ENCODE data around the gene RAF1.
"Not testable (repeated sequence)": the region's sequence is repeated elsewhere in the genome, so short reads cannot be mapped to it uniquely, and the experiment has no call there.

The RAF1 gene

GRCh38 chr3:12675115-12675810 lies 11.3 kb upstream of the RAF1 start:
- DNase-seq: no peak

- DNase-seq: not testable (repeated sequence)
These were observed 10.2 kb upstream of the RAF1 start for GRCh38 chr3:12673956-12674736.

- no peak for DNase-seq
These were observed 7.2 kb upstream of the RAF1 start for GRCh38 chr3:12671120-12671450.

- DNase-seq: no peak
These were observed 6.6 kb upstream of the RAF1 start for GRCh38 chr3:12670365-12671119.

- DNase-seq: no peak
These were observed 449 bp downstream of the RAF1 start for GRCh38 chr3:12663401-12663935.

- peak; percentile 44 for DNase-seq
These were observed 1.1 kb downstream of the RAF1 start for GRCh38 chr3:12662593-12663400.

- no peak for DNase-seq
These were observed 1.9 kb downstream of the RAF1 start for GRCh38 chr3:12661926-12662592.

- not testable (repeated sequence) for DNase-seq
These were observed 2.5 kb downstream of the RAF1 start for GRCh38 chr3:12661375-12661774.

GRCh38 chr3:12660196-12660595 lies 3.7 kb downstream of the RAF1 start:
- no peak for DNase-seq

GRCh38 chr3:12659316-12660015 lies 4.5 kb downstream of the RAF1 start:
- no peak for DNase-seq

- DNase-seq: no peak
These were observed 5.3 kb downstream of the RAF1 start for GRCh38 chr3:12658593-12659058.

GRCh38 chr3:12656850-12657249 lies 7.1 kb downstream of the RAF1 start:
- DNase-seq: no peak

- DNase-seq: no peak
These were observed 7.7 kb downstream of the RAF1 start for GRCh38 chr3:12656193-12656592.

- DNase-seq: no peak
These were observed 8.2 kb downstream of the RAF1 start for GRCh38 chr3:12655701-12656100.

- DNase-seq: no peak
These were observed 10.2 kb downstream of the RAF1 start for GRCh38 chr3:12653747-12654146.

- DNase-seq: no peak
These were observed 15.4 kb downstream of the RAF1 start for GRCh38 chr3:12648384-12648959.

GRCh38 chr3:12644331-12644937 lies 19.5 kb downstream of the RAF1 start:
- DNase-seq: no peak

- no peak for DNase-seq
These were observed 20.2 kb downstream of the RAF1 start for GRCh38 chr3:12643724-12644123.

- no peak for DNase-seq
These were observed 20.9 kb downstream of the RAF1 start for GRCh38 chr3:12643010-12643380.

GRCh38 chr3:12640853-12641252 lies 23.1 kb downstream of the RAF1 start:
- DNase-seq: not testable (repeated sequence)

- DNase-seq: no peak
These were observed 25.8 kb downstream of the RAF1 start for GRCh38 chr3:12638105-12638504.

All from activated T-cell treated with anti-CD3 and anti-CD28 coated beads, Interleukin-2, amount 50 U/mL, for 1 hour (primary cell).